Measurements from ENCODE around the gene PREX1.
A peak's percentile ranks its signal among the peaks of the same experiment; 100 is the strongest.

PREX1 gene

DNA sequence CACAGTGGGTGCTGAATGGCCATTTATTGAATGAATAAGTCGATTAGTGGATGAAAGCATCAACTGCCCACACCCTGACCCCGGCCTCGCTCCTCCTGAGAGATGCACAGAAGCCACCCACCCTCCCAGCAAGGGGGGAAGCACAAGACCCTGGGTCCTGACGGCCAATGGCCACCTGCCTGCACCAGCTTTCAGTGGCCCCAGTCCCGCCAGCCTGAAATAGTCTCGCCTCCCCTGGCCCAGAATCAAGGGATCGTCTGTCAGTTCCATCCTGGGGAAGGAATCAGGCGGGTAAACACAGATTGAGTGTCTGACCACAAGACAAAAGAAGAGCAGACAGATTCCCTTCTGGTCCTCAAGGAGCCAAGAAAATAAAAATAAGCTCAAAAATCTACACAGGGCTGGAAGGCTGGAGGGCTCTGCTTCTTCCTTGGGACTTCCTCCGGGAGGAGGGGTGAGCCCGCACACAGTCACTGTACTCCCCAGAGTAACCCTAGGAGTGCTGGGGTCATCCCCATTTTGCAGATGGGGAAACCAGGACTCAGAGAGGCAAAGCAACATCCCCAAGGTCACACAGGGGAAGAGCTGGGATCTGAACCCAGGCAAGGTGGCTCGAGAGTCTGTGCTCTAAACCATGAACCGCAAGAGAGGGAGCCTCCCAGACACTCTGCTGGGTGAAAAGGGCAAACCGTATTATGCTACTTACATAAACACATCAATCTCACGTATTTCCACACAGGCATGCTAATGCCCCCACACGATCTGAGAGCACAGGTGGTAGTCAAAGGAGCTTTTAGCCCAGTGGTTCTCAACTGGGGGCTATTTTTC lies 7.8 kb downstream of the PREX1 start:
- Histone ChIP-seq H3K27me3 (ENCODE audit: control insufficient read depth in 1 of 2, insufficient read depth in 2 of 2, low read length in 2 of 2) (no peaks in the 10 kb centered on the region), H3K27ac (ENCODE audit: low read depth, low read length) (no peak overlapping the region), H3K4me1 (ENCODE audit: control insufficient read depth in 1 of 2, insufficient read depth in 2 of 2, low read length in 2 of 2) (peaks cover 4 to 42% of the 10 kb centered on the region in 2 donors), H3K9me3 (ENCODE audit: control insufficient read depth in 1 of 2, low read length in 2 of 2) (no peaks in the 10 kb centered on the region), H3K4me3 (ENCODE audit: low read depth in 1 of 2, low read length in 2 of 2) (no peak overlapping the region), H3K9ac (ENCODE audit: low read depth in 1 of 2, low read length in 2 of 2) (no peak overlapping the region), H3K36me3 (ENCODE audit: control insufficient read depth in 1 of 2, insufficient read depth in 2 of 2, low read length in 2 of 2) (no peaks in the 10 kb centered on the region)

DNA sequence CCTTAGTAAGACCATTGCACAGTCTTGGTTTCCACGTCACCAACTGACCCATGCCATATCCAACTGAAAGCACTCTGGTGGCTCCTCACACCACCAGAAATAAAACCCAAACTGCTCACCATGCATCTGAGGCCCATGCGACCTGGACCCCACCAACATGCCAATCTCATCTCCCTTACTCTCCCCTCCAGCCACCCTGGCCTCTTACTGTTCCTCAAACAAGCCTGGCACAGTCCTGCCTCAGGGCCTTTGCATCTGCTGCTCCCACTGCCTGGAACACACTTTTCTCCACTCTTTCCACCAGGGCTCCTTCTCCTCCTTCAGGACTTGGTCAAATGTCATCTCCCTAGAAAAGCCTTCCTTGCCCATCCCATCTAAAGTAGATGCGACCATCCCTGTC lies 8.7 kb downstream of the PREX1 start:
- H3K27me3 ChIP-seq (ENCODE audit: control insufficient read depth in 1 of 2, insufficient read depth in 2 of 2, low read length in 2 of 2), result no peaks in the 10 kb centered on the region
- peak overlapping the region in 1 of 2 donors; percentile 17 for H3K4me3 ChIP-seq (ENCODE audit: low read depth in 1 of 2, low read length in 2 of 2)
- no peak overlapping the region for H3K9ac ChIP-seq (ENCODE audit: low read depth in 1 of 2, low read length in 2 of 2)
- H3K27ac ChIP-seq (ENCODE audit: low read depth, low read length), result no peak overlapping the region
- H3K36me3 ChIP-seq (ENCODE audit: control insufficient read depth in 1 of 2, insufficient read depth in 2 of 2, low read length in 2 of 2), result no peaks in the 10 kb centered on the region
- H3K4me1 ChIP-seq (ENCODE audit: control insufficient read depth in 1 of 2, insufficient read depth in 2 of 2, low read length in 2 of 2), result peaks cover 4 to 42% of the 10 kb centered on the region in 2 donors
- H3K9me3 ChIP-seq (ENCODE audit: control insufficient read depth in 1 of 2, low read length in 2 of 2), result no peaks in the 10 kb centered on the region

GRCh38 chr20:48818481-48818987 lies 9.3 kb downstream of the PREX1 start:
- Histone ChIP-seq H3K27me3 (ENCODE audit: control insufficient read depth in 1 of 2, insufficient read depth in 2 of 2, low read length in 2 of 2) (no peaks in the 10 kb centered on the region), H3K4me1 (ENCODE audit: control insufficient read depth in 1 of 2, insufficient read depth in 2 of 2, low read length in 2 of 2) (peaks cover 4 to 39% of the 10 kb centered on the region in 2 donors), H3K9me3 (ENCODE audit: control insufficient read depth in 1 of 2, low read length in 2 of 2) (no peaks in the 10 kb centered on the region), H3K36me3 (ENCODE audit: control insufficient read depth in 1 of 2, insufficient read depth in 2 of 2, low read length in 2 of 2) (no peaks in the 10 kb centered on the region), H3K9ac (ENCODE audit: low read depth in 1 of 2, low read length in 2 of 2) (no peak overlapping the region), H3K4me3 (ENCODE audit: low read depth in 1 of 2, low read length in 2 of 2) (peak overlapping the region in 1 of 2 donors; percentile 17), H3K27ac (ENCODE audit: low read depth, low read length) (no peak overlapping the region)

DNA sequence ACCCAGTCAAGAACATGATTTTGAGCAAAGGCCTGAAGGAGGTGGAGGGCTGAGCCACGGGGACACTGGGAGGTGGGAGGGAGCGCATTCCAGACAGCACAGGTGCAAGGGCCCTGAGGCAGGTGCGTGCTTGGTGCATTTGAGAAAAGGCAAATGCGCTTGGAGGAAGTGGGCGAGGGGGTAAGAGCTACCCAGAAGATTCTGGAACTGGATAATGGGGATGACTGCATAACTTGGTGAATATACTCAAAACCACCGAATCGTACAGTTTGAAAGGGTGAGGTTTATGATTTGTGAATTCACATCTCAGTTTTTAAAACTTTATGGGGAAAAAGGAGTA lies 9.8 kb downstream of the PREX1 start:
- Histone ChIP-seq H3K4me3 (ENCODE audit: low read depth in 1 of 2, low read length in 2 of 2) (peak overlapping the region in 1 of 2 donors; percentile 17), H3K36me3 (ENCODE audit: control insufficient read depth in 1 of 2, insufficient read depth in 2 of 2, low read length in 2 of 2) (no peaks in the 10 kb centered on the region), H3K27ac (ENCODE audit: low read depth, low read length) (no peak overlapping the region), H3K27me3 (ENCODE audit: control insufficient read depth in 1 of 2, insufficient read depth in 2 of 2, low read length in 2 of 2) (no peaks in the 10 kb centered on the region), H3K9me3 (ENCODE audit: control insufficient read depth in 1 of 2, low read length in 2 of 2) (no peaks in the 10 kb centered on the region), H3K9ac (ENCODE audit: low read depth in 1 of 2, low read length in 2 of 2) (no peak overlapping the region), H3K4me1 (ENCODE audit: control insufficient read depth in 1 of 2, insufficient read depth in 2 of 2, low read length in 2 of 2) (peaks cover 4 to 35% of the 10 kb centered on the region in 2 donors)

DNA sequence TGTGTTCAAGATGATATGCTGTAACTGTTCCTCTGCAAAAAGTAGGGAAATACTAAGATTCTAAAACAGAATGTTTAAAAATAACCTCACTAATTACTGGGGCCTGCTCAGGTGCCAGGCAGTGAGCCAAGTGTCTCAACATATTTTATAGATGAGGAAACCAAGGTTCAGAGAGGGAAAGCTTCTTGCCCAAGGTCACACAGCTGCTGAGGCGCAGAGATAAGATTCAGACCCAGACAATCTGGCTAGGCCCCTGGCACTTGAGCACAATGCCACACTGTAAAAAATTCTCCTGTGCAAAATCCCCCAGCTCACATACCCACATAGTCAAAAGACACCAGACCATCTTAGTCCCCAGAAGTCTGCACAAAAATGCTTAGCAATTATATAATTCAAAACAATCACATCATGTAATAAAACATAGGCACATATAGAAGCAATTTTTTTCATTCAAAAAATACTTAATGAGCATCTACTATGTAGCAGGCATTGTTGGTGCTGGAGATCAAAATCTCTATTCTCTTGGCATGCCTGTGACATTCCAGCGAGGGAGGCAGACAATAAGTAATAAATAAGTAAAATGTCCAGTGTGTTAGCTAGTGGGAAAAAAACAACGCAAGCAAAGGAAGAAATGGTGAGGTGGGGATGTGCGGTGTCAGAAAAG lies 10.3 kb downstream of the PREX1 start:
- Histone ChIP-seq H3K27me3 (ENCODE audit: control insufficient read depth in 1 of 2, insufficient read depth in 2 of 2, low read length in 2 of 2) (no peaks in the 10 kb centered on the region), H3K4me3 (ENCODE audit: low read depth in 1 of 2, low read length in 2 of 2) (no peak overlapping the region), H3K4me1 (ENCODE audit: control insufficient read depth in 1 of 2, insufficient read depth in 2 of 2, low read length in 2 of 2) (peaks cover 4 to 35% of the 10 kb centered on the region in 2 donors), H3K9ac (ENCODE audit: low read depth in 1 of 2, low read length in 2 of 2) (no peak overlapping the region), H3K27ac (ENCODE audit: low read depth, low read length) (no peak overlapping the region), H3K36me3 (ENCODE audit: control insufficient read depth in 1 of 2, insufficient read depth in 2 of 2, low read length in 2 of 2) (no peaks in the 10 kb centered on the region), H3K9me3 (ENCODE audit: control insufficient read depth in 1 of 2, low read length in 2 of 2) (no peaks in the 10 kb centered on the region)

DNA sequence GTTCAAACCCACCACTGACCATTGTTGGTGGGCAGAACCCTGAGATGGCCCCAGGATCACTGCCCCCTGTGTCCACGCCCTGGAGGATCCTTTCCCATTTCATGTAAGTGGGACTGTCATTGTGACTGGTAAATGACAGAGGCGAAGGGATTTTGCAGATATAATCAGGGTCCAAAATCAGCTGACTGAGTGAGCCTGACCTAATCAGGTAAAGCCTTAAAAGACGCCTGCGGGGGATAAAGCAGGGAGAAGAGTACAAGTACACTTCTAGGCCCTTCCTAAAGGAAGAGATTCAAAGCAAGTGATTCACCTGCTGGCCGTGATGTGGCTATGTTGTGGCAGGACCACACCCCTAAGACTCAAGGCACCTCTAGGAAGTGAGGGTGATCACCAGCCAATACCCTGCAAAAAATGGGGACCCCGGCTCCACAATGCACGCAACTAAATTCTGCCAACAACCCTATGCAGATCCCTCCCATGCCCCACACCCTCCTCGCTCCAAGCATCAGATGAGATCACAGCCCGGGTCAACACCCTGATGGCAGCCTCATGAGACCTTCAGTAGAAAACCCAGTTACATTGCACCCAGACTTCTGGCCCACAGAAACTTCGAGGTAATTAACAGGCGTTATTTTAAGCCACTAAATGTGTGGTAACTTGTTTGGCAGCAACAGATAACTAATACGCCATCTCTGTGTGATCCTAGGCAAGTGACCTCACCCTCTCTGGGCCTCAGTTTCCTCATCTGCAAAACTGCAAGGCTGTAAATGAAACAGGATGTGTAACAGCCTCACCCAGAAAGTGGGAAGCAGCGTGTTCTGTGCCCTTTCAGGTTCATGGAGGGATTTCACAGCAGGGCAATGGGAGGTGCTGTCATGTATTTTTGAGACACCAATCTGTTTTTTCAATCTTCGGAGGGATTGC lies 11.3 kb downstream of the PREX1 start:
- Histone ChIP-seq H3K27ac (ENCODE audit: low read depth, low read length) (no peak overlapping the region), H3K27me3 (ENCODE audit: control insufficient read depth in 1 of 2, insufficient read depth in 2 of 2, low read length in 2 of 2) (no peaks in the 10 kb centered on the region), H3K4me1 (ENCODE audit: control insufficient read depth in 1 of 2, insufficient read depth in 2 of 2, low read length in 2 of 2) (peaks cover 4 to 32% of the 10 kb centered on the region in 2 donors), H3K4me3 (ENCODE audit: low read depth in 1 of 2, low read length in 2 of 2) (no peak overlapping the region), H3K9me3 (ENCODE audit: control insufficient read depth in 1 of 2, low read length in 2 of 2) (no peaks in the 10 kb centered on the region), H3K36me3 (ENCODE audit: control insufficient read depth in 1 of 2, insufficient read depth in 2 of 2, low read length in 2 of 2) (no peaks in the 10 kb centered on the region), H3K9ac (ENCODE audit: low read depth in 1 of 2, low read length in 2 of 2) (no peak overlapping the region)

- H3K9me3 ChIP-seq (ENCODE audit: control insufficient read depth in 1 of 2, low read length in 2 of 2), result no peaks in the 10 kb centered on the region
- no peaks in the 10 kb centered on the region for H3K27me3 ChIP-seq (ENCODE audit: control insufficient read depth in 1 of 2, insufficient read depth in 2 of 2, low read length in 2 of 2)
- H3K4me1 ChIP-seq (ENCODE audit: control insufficient read depth in 1 of 2, insufficient read depth in 2 of 2, low read length in 2 of 2), result peaks cover 4 to 31% of the 10 kb centered on the region in 2 donors
- H3K4me3 ChIP-seq (ENCODE audit: low read depth in 1 of 2, low read length in 2 of 2), result no peak overlapping the region
- no peak overlapping the region for H3K27ac ChIP-seq (ENCODE audit: low read depth, low read length)
- H3K9ac ChIP-seq (ENCODE audit: low read depth in 1 of 2, low read length in 2 of 2), result no peak overlapping the region
- H3K36me3 ChIP-seq (ENCODE audit: control insufficient read depth in 1 of 2, insufficient read depth in 2 of 2, low read length in 2 of 2), result no peaks in the 10 kb centered on the region
These were observed 12.3 kb downstream of the PREX1 start for GRCh38 chr20:48815537-48815936.

GRCh38 chr20:48814633-48815032 lies 13.2 kb downstream of the PREX1 start:
- Histone ChIP-seq H3K36me3 (ENCODE audit: control insufficient read depth in 1 of 2, insufficient read depth in 2 of 2, low read length in 2 of 2) (no peaks in the 10 kb centered on the region), H3K27me3 (ENCODE audit: control insufficient read depth in 1 of 2, insufficient read depth in 2 of 2, low read length in 2 of 2) (no peaks in the 10 kb centered on the region), H3K4me1 (ENCODE audit: control insufficient read depth in 1 of 2, insufficient read depth in 2 of 2, low read length in 2 of 2) (peaks cover 4 to 24% of the 10 kb centered on the region in 2 donors), H3K9ac (ENCODE audit: low read depth in 1 of 2, low read length in 2 of 2) (no peak overlapping the region), H3K27ac (ENCODE audit: low read depth, low read length) (no peak overlapping the region), H3K4me3 (ENCODE audit: low read depth in 1 of 2, low read length in 2 of 2) (no peak overlapping the region), H3K9me3 (ENCODE audit: control insufficient read depth in 1 of 2, low read length in 2 of 2) (no peaks in the 10 kb centered on the region)

- peaks cover 4 to 29% of the 10 kb centered on the region in 2 donors for H3K4me1 ChIP-seq (ENCODE audit: control insufficient read depth in 1 of 2, insufficient read depth in 2 of 2, low read length in 2 of 2)
- no peaks in the 10 kb centered on the region for H3K36me3 ChIP-seq (ENCODE audit: control insufficient read depth in 1 of 2, insufficient read depth in 2 of 2, low read length in 2 of 2)
- H3K4me3 ChIP-seq (ENCODE audit: low read depth in 1 of 2, low read length in 2 of 2), result no peak overlapping the region
- no peaks in the 10 kb centered on the region for H3K9me3 ChIP-seq (ENCODE audit: control insufficient read depth in 1 of 2, low read length in 2 of 2)
- no peak overlapping the region for H3K9ac ChIP-seq (ENCODE audit: low read depth in 1 of 2, low read length in 2 of 2)
- no peaks in the 10 kb centered on the region for H3K27me3 ChIP-seq (ENCODE audit: control insufficient read depth in 1 of 2, insufficient read depth in 2 of 2, low read length in 2 of 2)
- no peak overlapping the region for H3K27ac ChIP-seq (ENCODE audit: low read depth, low read length)
These were observed 13.8 kb downstream of the PREX1 start for GRCh38 chr20:48813930-48814546.
